PFSK-1 (cell line): ENCODE data around the gene NPEPPS.

Experiments
- POLR2AphosphoS5 ChIP-seq: IDR thresholded peaks from 2 replicates; pipeline ENCODE4 v1.6.1; 2012; ENCODE audit warnings: low read depth, mild to moderate bottlenecking, control low read depth, low read length, moderate library complexity
- TAF1 ChIP-seq: IDR thresholded peaks from 2 replicates; pipeline ENCODE4 v1.6.1; 2012; ENCODE audit warnings: low read length, control low read depth, borderline replicate concordance; ENCODE audit not compliant: insufficient read depth

DNA sequence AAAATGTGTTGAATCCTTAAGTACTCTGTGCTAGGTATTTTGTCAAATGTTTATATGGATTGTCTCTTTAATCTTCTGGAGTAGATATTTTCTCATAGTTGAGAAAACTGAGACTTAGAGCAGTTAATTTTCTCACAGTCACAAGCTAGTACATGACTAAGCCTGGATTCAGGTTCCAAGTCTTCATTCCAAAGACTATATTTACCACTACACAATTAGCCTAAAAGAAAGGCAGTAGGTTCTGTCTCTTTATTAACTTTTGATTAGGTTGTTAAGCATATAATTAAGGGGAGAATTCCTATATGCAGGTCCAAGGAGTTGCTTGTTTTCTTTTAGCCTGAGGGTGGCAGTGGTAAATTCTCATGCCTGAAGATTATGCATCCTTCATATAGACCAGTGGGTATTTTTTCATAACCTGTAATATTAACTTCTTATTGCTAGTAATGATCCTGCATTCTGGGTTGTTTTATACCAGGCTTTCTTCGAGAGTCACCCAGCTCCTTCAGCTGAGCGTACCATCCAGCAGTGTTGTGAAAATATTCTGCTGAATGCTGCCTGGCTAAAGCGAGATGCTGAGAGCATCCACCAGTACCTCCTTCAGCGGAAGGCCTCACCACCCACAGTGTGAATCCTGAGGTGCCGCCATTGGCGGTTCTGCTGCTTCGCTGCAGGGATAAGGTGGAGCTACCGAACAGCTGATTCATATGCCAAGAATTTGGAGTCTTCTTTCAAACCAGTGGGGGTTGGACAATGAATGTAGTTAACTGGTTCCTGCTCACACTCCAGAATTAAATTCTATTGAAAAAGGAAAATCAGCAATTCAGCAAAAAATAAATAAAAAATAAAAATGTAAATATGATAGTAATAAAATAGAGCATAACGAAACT, 90.6 kb downstream of the NPEPPS start:
- TF ChIP-seq TAF1 (no peak), POLR2AphosphoS5 (no peak)
